ENCODE measurements around the gene RUNX2. TPM values are rescaled to one million over a fixed set of nuclear protein-coding genes. Genes with fewer than 3 reads are reported as not detected.

RUNX2 gene
- total and polyA plus RNA-seq, 2 donors from 2014 or later = 2.3 to 4.7 TPM

DNA sequence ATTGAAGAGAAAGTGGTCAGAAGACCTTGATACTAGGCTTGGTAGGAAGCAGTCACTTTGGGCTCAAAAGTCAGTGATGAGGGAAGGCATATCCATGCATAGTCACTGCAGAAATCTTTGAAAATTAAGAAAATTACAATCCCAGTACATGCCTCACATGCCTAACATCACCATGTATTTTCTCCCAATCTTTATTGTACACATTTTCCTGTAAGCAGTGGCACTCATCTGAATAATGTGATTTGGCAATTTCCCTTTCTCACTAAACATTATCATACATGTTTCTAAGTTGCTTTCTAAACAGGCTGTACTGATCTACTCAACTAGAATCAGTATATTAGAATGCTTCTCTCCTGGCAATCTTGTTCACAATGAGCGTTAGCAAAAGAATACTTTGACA lies 330.3 kb downstream of the RUNX2 start:
- peaks cover 5% of the 10 kb centered on the region for H3K27me3 ChIP-seq (ENCODE audit: control insufficient read depth, insufficient read depth, low read length)
- H3K27ac ChIP-seq (ENCODE audit: low read depth in 2 of 2, low read length in 2 of 2) = no peak overlapping the region
- TF ChIP-seq, protein P1, sequence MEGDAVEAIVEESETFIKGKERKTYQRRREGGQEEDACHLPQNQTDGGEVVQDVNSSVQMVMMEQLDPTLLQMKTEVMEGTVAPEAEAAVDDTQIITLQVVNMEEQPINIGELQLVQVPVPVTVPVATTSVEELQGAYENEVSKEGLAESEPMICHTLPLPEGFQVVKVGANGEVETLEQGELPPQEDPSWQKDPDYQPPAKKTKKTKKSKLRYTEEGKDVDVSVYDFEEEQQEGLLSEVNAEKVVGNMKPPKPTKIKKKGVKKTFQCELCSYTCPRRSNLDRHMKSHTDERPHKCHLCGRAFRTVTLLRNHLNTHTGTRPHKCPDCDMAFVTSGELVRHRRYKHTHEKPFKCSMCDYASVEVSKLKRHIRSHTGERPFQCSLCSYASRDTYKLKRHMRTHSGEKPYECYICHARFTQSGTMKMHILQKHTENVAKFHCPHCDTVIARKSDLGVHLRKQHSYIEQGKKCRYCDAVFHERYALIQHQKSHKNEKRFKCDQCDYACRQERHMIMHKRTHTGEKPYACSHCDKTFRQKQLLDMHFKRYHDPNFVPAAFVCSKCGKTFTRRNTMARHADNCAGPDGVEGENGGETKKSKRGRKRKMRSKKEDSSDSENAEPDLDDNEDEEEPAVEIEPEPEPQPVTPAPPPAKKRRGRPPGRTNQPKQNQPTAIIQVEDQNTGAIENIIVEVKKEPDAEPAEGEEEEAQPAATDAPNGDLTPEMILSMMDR (IDR thresholded peaks at IDR 0.05; ENCODE audit: borderline replicate concordance, extremely low read depth, insufficient read depth) = no peak
- DNase-seq = no peak
- intact Hi-C loops (cut with DNase I) = no loop called here
- no peaks in the 10 kb centered on the region for H3K4me1 ChIP-seq (ENCODE audit: control insufficient read depth in 2 of 3, insufficient read depth in 2 of 3, low read depth in 1 of 3, low read length in 3 of 3)
- no peak for FAIRE-seq
- H3K9me3 ChIP-seq (ENCODE audit: control insufficient read depth in 2 of 3, insufficient read depth in 1 of 3, low read length in 3 of 3) = no peaks in the 10 kb centered on the region
- H3K4me3 ChIP-seq (ENCODE audit: low read length in 3 of 3) = no peak overlapping the region
- H3K9ac ChIP-seq (ENCODE audit: low read length in 3 of 3) = no peak overlapping the region
- no peaks in the 10 kb centered on the region for H3K36me3 ChIP-seq (ENCODE audit: control insufficient read depth in 2 of 3, insufficient read depth in 3 of 3, low read length in 3 of 3)

DNA sequence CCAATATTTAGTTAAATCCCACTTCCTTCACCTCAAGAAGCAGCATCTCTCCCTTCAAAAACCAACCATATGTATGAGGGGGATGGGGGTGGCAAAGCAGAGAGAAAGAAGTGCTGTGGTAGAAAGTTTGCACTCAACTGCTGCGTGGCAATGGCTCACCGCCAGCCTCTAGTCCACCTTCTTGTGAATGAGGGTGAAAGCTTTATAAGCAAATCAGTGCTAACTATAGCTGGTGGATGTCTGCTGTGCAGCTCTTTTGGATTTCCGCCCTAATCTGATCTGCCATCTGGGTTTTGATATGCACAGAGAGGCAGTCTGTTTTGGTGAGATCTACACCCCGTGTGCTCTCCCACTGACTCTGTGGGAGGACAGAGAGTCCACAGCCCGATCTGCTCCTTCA lies 330.8 kb downstream of the RUNX2 start:
- H3K27me3 ChIP-seq (ENCODE audit: control insufficient read depth, insufficient read depth, low read length) = peaks cover 7% of the 10 kb centered on the region
- DNase-seq = no peak
- FAIRE-seq = no peak
- no peak overlapping the region for H3K4me3 ChIP-seq (ENCODE audit: low read length in 3 of 3)
- intact Hi-C loops (cut with DNase I) = no loop called here
- no peaks in the 10 kb centered on the region for H3K36me3 ChIP-seq (ENCODE audit: control insufficient read depth in 2 of 3, insufficient read depth in 3 of 3, low read length in 3 of 3)
- TF ChIP-seq, protein P1 (IDR thresholded peaks at IDR 0.05; ENCODE audit: borderline replicate concordance, extremely low read depth, insufficient read depth) = no peak
- H3K27ac ChIP-seq (ENCODE audit: low read depth in 2 of 2, low read length in 2 of 2) = no peak overlapping the region
- H3K9ac ChIP-seq (ENCODE audit: low read length in 3 of 3) = no peak overlapping the region
- H3K4me1 ChIP-seq (ENCODE audit: control insufficient read depth in 2 of 3, insufficient read depth in 2 of 3, low read depth in 1 of 3, low read length in 3 of 3) = peaks cover 0 to 3% (median 0%) of the 10 kb centered on the region in 3 donors
- H3K9me3 ChIP-seq (ENCODE audit: control insufficient read depth in 2 of 3, insufficient read depth in 1 of 3, low read length in 3 of 3) = no peaks in the 10 kb centered on the region

GRCh38 chr6:45661661-45662060 lies 333.5 kb downstream of the RUNX2 start:
- H3K27me3 ChIP-seq (ENCODE audit: control insufficient read depth, insufficient read depth, low read length) = peaks cover 8% of the 10 kb centered on the region
- DNase-seq (peak in 2 of 5 donors; percentile 24 to 32), FAIRE-seq (no peak)
- intact Hi-C loops (cut with DNase I) = no loop called here
- TF ChIP-seq, protein P1 (IDR thresholded peaks at IDR 0.05; ENCODE audit: borderline replicate concordance, extremely low read depth, insufficient read depth) = no peak
- peaks cover 0 to 3% (median 0%) of the 10 kb centered on the region in 3 donors for H3K4me1 ChIP-seq (ENCODE audit: control insufficient read depth in 2 of 3, insufficient read depth in 2 of 3, low read depth in 1 of 3, low read length in 3 of 3)
- no peak overlapping the region for H3K4me3 ChIP-seq (ENCODE audit: low read length in 3 of 3)
- no peaks in the 10 kb centered on the region for H3K9me3 ChIP-seq (ENCODE audit: control insufficient read depth in 2 of 3, insufficient read depth in 1 of 3, low read length in 3 of 3)
- H3K27ac ChIP-seq (ENCODE audit: low read depth in 2 of 2, low read length in 2 of 2) = no peak overlapping the region
- no peak overlapping the region for H3K9ac ChIP-seq (ENCODE audit: low read length in 3 of 3)
- no peaks in the 10 kb centered on the region for H3K36me3 ChIP-seq (ENCODE audit: control insufficient read depth in 2 of 3, insufficient read depth in 3 of 3, low read length in 3 of 3)
